Esophagus mucosa (tissue), 1 donor: Measurements from ENCODE around the gene TIAM1. TPM values are rescaled to one million over a fixed set of nuclear protein-coding genes. Genes with fewer than 3 reads are reported as not detected.

Experiments
- ATAC-seq: fragments of 200-7000 bp; cut with Tn5 transposase; one replicate; pipeline ENCODE4 v1.9.1; 2020
- total RNA-seq: library from RNA; stranded (reverse); gene quantifications from one replicate; pipeline ENCODE4 v1.2.4, GENCODE V29; 2023
- donor health status: DM: yes; HTN: yes; CAD: no.

Gene TIAM1
- total RNA-seq, 1 donor from 2014 or later: 96.7 TPM

- no peak for ATAC-seq
Measured at GRCh38 chr21:31201144-31201543, 142.9 kb downstream of the TIAM1 start.

DNA sequence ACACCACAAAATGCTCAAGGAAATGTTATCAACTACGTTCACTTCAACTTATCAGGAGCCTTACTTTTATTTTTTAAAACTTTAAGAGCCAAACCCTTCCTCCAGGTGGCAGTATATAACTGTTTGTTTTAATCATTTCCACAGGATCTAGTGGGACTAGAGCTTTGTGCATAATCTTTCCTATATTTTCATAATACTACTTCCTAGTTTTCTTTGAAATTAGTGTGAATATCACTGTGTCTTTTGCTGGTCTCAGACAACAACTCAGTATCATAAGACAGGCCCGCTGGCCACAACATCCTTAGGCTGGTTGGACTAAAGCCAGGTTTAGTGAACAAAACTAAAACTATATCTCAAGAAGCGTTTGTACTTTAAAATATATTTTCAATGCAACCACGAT is 145.5 kb downstream of the TIAM1 start:
- ATAC-seq: peak; percentile 49

DNA sequence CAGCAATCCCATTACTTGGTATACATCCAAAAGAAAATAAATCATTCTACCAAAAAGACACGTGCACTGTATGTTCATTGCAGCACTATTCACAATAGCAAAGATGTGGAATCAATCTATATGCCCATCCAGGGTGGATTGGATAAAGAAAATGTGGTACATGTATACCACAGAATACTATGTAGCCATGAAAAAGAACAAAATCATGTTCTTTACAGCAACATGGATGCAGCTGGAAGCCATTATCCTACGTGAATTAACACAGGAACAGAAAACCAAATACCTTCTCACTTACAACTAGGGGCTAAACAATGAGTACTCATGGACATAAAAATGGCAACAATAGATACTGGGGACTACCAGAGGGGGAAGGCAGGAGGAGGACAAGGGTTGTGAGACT is 147.3 kb downstream of the TIAM1 start:
- ATAC-seq: no peak

- ATAC-seq: no peak
Measured at GRCh38 chr21:31195334-31196015, 148.6 kb downstream of the TIAM1 start.

- ATAC-seq: peak; percentile 57
Measured at GRCh38 chr21:31194510-31195293, 149.4 kb downstream of the TIAM1 start.

GRCh38 chr21:31193761-31194160 is 150.3 kb downstream of the TIAM1 start:
- ATAC-seq: no peak

- no peak for ATAC-seq
Measured at GRCh38 chr21:31191553-31191952, 152.5 kb downstream of the TIAM1 start.

DNA sequence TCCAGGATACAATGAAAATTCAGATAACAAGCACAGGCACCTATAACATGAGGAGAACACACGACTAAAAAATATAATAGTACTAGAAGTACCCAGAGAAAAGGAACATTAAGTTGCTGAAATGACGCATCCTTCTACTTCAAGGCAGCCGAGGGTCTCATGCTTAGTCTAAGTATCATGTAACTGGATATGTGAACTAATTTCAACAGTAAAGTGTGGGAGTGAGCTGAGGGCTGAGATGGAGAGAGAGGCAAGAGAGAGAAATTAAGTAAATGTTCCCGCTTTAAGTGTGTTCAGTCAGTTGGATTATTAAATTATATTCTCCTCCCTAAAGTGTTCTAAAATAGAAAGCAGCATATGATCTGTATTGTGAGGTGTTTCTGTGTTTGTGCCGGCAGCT is 153.5 kb downstream of the TIAM1 start:
- no peak for ATAC-seq

- ATAC-seq: no peak
Measured at GRCh38 chr21:31187499-31187898, 156.6 kb downstream of the TIAM1 start.

GRCh38 chr21:31186916-31187315 is 157.1 kb downstream of the TIAM1 start:
- ATAC-seq: no peak

DNA sequence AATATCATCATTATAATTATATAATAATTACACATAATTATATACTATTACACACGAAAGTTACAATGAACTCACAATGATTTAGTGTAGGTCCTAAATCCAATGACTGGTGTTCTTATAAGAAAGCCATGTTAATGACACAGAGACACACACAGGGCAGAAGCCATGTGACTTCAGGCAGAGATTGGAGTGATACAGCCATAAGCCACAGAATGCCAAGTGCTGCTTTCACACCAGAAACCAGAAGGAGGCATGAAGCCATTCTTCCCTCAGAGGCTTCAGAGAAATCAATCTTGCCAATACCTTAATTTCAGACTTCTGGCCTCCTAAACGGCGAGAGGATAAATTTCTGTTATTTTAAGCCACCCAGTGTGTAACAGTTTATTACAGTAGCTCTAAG is 158.4 kb downstream of the TIAM1 start:
- ATAC-seq: no peak

DNA sequence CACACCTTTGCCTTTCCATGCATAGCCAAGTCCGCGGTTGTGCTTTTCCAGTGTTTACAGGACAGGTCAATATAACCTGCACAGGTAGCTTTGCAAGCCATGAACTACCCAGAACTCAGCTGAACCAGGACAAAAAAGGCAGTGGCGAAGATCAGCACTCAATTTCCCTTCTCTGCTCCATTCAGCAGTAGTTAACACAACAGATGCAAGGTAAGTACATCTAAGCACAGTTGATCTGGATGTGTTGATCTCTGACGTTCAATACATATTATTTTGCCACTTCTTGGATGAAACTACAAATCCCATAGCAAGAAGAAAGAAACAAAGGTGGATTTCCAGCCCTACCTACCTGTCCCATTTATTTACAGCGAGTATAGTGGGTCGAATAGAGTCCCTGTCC is 159.2 kb downstream of the TIAM1 start:
- no peak for ATAC-seq

DNA sequence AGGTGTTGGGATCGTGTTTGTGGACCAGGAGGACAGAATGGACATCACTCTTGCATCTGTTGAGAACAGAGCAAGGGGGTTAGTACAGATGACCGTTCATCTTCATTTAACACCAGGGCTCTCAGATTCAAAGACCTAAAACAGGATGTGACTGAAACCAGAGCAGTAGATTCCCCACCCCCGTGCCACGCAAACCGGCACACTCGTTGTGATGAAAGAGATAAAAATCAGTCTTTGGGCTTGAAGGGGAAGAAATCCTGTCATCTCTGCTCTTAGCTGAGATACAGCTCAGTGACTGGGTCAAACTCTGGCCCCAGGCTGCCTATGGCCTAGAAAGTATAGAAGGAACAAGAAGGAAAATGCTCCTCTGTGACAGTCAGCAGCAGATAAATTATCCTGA is 159.6 kb downstream of the TIAM1 start:
- no peak for ATAC-seq

DNA sequence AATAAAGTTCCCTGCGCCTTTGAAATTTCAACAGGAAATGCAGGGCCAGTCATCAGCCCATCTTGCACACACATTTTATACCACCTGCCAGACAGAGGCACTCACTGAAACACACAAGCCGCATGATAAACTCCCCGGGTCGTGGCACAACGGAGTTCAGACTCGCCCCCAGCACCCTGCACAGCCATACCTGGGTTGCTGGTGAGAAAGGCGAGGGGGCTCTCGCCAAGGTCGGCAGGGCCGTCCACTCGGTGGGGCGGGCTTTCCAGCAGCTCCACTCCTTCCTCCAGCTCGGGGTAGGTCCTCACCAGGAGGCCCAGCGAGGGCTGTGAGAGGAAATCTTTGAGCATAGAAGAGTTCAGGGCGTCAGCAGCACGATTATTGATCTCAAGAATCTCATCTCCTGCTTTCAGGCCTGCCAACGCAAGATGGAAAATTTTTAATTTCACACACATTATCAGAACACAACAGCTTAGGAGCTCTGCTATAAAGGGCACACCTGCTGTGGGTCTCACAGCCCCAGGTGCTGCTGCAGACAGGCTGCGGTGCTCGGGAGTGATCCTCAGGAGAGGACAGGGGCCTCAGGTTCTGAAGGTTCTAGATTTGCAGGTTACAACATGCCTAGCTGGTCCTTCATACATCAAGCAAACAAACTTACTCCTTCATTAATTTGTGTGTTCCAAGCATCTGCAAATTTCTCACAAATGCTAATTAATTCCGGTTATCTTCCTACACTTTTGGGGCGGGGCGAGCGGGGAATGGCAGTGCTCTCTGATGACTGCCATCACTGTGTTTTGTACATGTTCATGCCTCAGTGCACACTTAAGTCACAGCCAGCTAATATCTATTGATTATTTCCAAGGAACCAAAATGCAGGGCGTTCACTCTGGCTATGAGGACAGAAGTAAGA is 161.6 kb downstream of the TIAM1 start:
- no peak for ATAC-seq

DNA sequence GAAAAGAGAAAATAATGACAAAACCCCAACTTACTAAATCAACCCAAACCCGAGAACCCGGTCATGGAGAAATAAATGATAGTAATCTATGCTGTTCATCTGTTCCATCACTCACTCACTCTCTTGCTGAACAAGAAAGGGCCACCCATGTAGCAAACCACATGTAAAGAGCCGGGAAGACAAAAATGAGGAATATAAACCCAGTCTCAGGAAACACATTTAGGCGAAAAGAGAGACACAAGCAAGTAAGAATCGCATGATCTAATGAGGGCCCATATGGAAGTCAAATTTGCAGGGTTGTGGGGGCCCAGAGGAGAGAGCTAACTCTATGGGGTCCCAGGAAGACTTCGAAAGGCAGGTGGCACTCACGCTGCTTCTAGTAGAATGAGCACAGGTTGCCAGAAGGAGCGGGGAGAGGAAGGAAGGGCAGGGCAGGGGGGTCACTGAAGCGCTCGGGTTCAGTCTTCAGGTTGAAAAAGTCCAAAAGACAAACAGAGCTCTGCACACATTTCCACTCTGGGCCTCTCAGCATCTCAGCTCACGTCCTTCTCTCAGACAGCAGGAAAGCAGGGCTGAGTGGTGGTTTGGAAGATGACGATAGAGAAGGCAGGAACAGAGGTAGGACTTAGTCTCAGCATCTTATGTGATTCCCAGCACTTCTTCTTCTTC is 162.8 kb downstream of the TIAM1 start:
- ATAC-seq: no peak

- no peak for ATAC-seq
Measured at GRCh38 chr21:31180256-31181081, 163.6 kb downstream of the TIAM1 start.

DNA sequence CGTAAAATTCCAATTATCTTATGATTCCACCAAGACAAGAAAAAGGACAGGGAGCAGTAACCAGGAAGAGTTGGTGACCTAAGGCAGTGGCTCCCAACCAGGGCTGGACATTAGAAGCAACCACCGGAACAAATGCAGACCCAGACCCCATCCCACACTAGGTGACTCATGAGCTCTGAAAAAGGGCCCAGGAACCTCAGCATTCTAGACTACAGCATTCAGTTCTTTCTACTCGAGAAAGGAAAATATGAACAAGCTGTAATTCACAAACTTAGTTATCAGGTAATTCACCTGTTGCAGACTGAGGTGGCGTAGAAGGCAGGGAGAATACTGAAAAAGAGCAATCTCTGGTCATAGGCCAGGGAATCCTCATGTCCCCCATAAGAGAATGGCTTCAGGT is 167.3 kb downstream of the TIAM1 start:
- no peak for ATAC-seq

- no peak for ATAC-seq
Measured at GRCh38 chr21:31176080-31176551, 167.9 kb downstream of the TIAM1 start.

DNA sequence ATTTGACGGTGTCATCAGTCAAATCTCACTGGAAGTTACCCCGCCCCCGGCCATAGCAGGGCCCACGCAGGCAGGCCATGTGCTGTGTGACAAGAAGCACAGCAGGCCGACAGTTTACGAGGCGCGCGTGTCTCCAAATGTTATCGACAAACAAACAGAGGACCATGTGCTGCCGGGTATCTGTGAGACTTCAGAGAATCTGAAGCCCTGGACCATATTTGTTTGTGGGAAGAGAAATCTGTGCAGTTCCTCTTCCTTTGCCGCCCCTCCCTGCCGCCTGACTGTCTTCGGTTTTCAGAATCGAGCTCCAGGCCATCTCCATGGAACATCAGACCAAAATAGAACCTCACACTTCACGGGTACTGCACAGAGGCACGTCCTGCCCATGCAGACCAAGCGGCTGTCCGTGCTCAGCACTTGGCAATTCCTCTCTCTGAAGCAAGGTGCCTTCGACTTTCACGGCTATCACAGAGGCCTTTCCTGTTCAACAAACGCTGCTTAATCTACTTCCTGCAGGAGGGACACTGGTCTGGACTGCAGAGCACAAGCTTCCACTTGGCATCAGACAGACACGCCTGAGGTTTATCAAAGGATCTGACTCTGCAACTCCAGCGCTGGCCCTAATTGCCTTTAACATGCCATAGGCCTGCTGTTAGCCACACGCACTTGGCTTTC is 170.0 kb downstream of the TIAM1 start:
- ATAC-seq: peak; percentile 60

GRCh38 chr21:31172328-31172727 is 171.7 kb downstream of the TIAM1 start:
- ATAC-seq: peak; percentile 26
